ENCODE results near the gene DNER.
A peak's percentile ranks its signal among the peaks of the same experiment; 100 is the strongest.
"Not testable (repeated sequence)": the region's sequence is repeated elsewhere in the genome, so short reads cannot be mapped to it uniquely, and the experiment has no call there.

DNER gene

DNA sequence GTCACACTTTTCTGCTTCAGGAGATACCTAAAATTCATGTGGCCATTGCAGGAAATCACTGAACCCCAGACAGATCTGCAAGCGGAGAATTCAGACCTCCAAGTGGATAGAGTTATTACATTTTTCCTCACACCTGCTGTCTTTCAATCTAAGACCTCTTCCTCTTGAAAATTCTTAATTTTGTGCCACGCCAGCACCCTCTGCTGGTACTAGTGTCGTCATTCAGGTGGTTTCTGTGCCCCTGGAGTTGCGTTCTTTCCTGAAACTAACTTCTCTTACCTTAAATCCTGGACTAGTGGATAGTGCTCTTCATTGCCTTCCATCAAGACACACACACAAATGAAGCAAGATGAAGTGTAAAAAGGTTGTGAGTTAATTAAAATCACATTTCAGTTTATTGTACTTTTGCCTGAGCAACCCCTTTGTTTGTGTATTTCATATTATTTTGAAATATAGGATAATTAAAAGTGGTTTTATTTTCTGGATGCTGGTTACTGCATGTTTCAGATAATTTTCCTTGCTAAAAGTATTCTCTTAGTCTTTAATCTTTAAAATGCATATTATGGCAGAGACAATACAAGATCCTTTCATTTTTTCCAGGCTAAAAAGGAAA, 1.6 kb upstream of the DNER start:
- DNase-seq (ENCODE audit: low spot score), result peak; percentile 51

DNA sequence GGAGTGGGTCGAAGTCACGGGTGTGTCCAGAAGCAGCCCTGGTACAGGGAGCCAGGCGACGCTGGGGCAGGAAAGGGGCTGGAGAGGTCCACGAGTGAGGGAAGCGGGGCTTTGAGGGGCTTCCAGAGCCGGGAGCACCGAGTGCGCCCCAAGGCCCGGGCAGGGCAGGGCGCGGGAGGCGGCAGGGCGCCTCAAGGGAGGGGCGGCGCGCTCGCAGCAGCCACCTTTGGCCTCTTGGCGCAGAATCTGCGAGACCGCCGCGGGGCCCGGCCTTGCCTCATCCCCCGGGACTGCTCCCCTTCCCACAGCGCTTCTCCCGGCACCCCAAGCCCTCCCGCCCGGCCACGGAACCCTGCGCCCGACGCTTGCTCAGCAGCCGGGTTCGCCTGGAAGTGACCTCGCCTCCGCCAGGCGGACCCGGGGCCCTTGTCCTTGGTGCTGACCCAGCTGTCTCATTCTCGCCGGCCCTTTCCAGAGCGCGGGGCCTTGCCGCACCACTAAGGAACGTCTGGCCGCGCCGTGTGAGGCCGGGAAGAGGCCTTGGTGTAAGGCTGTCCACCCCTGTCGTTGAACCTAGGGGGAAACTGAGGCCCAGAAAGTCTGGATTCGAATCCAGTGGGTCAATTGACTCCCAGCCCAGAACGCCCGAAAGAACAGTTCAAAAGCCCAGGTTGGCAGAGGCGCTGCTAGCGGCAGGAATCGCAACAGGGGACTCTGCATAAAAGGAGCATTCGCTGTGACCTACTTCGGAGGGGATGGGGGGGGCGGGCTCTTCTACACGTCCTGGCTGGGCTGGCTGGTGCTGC, 584 bp upstream of the DNER start:
- DNase-seq (ENCODE audit: low spot score), result peak; percentile 45

DNA sequence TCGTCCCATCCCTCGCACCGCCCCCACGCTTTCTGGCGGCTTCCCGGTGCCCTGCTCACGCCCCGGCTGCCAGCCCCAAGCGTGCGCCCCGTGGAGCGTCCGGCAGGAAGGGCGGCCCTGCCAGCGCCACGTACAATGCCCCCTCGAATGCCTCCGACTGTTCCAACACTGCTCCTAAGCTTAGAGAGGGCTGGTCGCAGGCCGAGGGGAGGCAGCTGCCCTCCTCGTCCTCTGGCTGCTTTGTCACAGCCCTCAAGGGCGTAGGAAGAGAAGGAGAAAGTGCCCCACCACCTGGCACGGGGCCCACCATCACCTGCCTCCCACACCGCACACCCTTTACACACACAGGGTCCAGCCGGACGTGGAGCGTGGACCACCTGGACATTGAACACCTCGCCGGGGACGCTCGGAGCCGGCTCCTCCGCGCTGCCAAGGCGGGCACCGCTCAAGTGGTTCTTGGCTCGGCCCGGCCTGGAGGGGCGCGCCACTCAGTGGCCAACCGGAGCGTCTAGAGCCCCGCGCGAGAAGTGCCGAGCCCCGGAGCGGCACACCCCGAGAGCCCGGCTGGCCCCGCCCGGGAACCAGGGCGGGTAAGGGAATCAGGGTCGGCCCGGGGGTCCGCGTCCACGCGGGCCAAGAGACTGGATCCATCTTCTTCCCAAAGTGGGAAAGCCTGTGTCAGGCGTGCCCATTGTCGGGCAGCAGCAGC, 830 bp downstream of the DNER start:
- DNase-seq (ENCODE audit: low spot score), result peak; percentile 64

DNA sequence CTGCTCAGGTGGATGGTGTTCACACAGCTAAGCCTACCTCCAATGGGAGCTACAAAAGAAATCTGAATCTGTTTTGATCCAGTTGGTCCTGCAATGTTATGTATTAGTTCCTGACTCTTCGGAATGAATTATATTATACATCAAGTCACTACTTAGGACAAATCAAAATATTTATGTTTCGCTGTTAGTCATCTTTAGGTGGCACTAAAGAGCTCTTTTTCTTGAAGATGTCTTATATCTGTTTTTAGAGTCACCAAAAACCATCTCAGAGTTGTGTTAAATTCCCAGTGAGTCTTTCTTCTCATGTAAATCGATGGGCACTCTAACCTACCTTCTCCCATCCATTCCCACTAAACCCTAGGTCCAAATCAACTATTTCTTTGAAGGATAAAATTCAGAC, 2.2 kb downstream of the DNER start:
- DNase-seq (ENCODE audit: low spot score), result no peak

DNA sequence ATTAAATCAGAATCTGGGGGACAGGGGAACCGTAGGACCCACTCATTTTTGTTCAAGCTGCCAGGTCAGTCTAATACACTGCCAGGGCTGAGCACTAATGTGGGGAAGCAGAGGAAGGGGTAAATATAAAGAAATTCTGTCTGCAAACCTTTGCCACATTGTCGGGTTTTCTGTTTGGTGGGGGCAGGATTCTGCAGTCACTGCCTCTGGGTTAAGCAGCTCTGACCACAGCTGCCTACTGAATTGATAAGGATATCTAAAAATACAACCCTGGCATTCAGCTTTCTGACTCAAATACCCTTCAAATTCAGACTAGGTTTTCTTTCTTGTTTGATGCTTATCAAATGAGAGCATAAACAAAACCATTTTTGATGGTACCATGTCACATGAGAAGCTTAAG, 6.0 kb downstream of the DNER start:
- DNase-seq (ENCODE audit: low spot score), result no peak

DNA sequence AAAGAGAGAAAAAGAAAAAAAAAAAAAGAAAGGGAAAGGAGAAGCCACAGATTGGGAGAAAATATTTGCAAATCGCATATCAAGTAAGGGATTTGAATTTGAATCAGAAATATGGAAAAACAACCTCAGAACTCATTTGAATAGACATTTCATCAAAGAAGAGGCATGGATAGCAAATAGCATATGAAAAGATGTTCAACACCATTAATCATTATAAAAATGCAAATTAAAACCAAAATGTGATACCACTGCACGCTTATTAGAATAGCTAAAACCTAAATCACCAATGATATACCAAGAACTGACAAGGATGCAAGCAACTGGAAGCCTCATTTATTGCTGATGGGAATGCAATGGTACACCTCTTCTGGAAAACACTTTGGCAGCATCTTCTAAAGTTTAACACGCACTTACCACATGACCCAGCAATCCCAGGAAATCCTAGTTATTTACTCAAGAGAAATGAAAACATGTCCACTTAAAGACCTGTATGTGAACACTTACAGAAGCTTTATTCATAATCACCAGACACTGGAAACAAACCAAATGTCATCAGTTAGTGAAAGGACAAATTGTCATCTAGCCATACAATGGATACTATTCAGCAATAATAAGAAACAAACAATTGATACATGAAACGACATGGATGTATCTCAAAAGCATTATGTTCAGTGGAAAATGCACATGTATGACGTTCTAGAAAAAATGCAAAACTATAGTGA, 10.3 kb downstream of the DNER start:
- DNase-seq (ENCODE audit: low spot score), result no peak

DNA sequence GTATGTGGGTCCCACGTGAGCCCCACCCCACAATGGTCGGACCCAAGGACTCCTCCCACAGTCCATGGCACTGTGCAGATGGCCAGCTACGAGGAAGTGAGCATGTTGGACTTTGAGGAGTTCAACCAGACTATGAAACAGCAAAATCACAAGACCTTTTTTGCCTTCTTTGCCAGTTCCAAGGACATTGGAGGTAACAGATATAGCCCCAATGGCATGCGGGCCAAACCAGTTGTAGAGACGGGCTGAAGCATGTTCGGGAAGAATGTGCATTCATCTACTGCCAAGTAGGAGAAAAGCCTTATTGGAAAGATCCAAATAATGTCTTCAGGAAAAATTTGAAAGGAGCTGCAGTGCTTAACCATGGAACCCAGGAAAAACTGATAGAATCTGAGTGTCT, 12.6 kb downstream of the DNER start:
- DNase-seq (ENCODE audit: low spot score), result no peak

DNA sequence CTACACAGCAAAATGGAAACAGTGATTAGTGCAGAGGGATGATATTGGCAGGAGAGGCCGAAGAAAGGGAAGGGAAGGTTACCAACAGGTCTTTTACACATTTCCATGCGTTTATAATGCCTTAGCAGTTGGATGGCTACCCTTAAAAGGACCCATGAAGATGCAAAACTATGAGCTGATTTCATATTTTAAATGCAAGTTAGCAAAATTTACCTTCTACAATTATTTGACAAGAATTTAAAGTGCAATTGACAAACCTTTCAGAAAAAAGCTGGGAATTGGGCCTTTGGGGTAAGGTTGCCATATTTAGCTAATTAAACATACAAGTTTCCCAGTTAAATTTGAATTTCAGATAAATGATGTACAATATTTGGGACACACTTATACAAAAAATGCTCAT, 13.3 kb downstream of the DNER start:
- no peak for DNase-seq (ENCODE audit: low spot score)

DNA sequence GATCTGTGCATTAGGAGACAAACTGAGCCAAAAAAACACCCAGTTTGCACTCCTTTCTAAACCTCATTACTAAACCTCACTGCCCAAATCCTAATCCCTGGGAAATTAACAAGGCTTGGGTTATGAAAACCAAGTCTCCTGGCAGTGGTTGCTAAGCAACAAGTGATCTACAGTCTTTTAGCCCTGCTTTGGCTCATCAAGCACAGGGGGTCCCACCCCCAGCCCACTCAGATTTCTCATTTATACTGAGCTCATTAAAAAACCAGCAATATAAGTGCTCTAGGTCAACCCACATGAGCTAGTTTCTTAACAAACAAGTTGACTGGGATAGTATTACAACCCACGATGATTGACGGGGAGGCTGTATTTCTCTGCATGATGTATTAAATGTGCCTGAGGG, 18.4 kb downstream of the DNER start:
- no peak for DNase-seq (ENCODE audit: low spot score)

DNA sequence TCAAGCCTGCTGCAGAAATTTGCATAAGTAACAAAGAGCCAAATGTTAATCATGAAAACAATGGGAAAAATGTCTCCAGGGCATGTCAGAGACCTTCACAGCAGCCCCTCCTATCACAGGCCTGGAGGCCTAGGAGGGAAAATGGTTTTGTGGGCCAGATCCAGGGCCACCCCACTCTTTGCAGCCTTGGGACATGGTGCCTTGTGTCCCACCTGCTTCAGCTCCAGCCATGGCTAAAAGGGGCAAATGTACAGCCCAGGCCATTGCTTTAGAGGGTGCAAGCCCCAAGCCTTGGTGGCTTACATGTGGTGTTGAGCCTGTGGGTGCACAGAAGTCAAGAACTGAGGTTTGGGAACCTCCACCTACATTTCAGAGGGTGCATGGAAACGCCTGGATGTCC, 20.5 kb downstream of the DNER start:
- DNase-seq (ENCODE audit: low spot score), result not testable (repeated sequence)

DNA sequence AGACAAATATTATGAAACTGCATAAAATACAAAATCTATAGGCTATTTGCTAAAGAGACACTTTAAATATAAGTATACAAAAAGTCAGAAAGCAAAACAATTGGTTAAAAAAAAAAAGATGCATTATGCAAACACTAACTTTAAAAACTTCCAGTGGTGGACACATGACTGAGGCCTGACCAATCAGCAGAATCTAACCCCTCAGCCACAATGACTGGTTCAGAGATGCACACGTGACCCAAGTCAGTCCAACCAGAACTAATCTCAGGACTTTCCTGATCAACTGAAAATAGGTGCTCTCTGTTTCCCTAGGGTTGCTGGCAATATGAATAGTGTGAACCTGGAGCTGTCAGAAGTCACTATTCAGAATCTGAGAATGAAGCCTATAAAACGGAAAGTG, 22.7 kb downstream of the DNER start:
- no peak for DNase-seq (ENCODE audit: low spot score)

DNA sequence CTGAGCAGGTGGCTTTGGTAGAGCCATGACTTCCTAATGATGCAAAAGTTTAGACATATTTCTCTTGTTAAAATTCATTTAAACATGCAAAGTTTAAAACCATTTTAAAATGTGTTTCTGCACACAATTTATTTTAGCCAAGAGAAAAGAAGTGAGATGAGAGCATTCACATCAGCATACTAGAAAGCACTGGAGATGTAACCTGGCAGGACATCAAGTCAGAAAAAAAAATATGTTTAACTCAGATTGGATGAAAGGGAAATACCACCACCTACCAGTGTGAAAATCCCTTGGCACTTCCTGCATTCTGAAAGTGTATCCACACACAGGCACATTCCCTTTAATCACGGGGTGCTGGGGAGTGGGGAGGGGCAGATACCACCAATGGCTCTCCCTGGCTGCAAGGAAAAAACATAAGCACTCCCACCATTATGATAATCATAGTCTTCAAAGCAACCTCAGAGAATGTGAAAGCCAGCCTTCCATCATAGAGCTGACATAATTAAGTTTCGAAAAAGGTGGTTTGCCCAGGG, 25.0 kb downstream of the DNER start:
- DNase-seq (ENCODE audit: low spot score), result no peak

DNA sequence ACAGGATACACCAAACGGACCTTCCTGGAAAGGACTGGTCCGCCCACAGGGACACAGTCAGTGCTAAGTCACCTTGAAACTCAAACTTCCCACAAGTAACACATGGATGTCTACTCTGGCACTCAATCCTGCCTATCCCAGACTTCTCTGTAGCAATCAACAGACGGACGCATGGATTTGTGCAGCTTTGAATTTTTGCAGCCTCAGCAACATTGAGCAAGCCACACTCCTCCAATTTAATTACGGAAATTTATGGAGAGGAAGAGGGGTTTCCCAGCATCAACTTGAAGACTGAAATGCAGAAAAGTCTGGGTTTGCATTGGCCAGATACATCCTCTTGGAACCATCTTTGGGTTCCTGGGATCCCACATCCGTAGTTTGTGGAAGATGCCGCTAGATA, 26.2 kb downstream of the DNER start:
- no peak for DNase-seq (ENCODE audit: low spot score)

DNA sequence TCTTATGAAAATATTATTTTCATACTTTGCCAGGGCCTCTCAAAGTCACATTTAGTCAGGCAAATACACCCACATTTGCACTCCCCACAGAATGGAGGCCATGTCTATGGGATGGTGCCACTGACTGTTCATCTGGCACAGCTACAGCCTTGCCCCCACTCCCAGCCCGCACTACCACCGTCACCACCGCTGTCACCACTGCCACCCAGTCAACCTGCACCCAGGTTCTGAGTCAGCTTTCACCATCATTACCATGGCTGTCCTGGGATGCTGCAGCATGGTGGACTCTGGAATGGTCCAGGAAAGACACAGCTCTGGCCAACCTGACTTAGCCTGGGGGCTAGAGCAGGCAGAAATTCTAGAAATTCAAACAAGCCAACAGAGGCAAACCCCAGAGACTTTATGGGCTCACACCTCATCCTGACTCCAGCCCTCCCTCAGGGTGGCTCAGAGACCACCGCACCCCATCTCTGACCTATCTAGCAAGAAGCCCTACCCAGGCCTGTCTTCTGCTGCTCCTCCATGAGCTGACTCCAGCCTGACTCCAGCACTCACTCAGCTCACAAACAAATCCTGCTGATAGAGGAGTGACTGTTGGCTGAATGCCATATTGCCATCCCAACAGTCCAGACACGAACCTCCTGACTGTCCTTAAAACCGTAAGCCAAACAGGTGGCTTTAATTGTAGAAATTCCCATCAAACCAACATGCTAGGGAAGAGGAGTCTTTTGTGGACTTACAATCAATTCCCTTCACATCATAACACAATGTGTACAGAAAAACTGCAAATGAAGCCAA, 28.0 kb downstream of the DNER start:
- no peak for DNase-seq (ENCODE audit: low spot score)

DNA sequence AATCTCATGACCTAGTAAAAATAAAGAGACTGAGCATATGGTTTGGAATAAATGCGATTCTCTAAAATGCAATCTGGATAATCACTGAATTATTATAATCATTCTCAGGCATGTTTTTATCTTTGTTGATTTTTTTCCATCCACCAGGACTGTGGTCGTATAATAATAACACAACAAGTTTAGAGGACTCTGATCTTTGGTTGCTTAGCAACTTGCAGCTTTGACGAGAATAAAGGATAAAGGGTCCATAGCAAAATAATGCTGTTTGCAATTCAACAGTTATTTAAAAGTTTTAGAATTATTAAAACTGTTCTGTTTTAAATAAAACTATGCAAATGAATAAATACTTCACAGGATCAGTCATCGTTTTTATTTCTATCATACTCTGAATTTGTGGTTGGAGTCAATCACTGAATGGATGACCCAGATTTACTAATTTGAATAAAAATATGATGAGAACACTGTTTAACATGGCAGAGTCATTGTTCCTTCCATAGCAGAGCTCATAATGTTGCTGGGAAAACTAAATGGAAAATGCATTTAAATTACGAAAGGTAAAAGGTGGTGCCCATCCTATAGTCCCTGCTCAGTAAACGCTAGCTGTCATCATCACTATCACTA, 29.3 kb downstream of the DNER start:
- no peak for DNase-seq (ENCODE audit: low spot score)

DNA sequence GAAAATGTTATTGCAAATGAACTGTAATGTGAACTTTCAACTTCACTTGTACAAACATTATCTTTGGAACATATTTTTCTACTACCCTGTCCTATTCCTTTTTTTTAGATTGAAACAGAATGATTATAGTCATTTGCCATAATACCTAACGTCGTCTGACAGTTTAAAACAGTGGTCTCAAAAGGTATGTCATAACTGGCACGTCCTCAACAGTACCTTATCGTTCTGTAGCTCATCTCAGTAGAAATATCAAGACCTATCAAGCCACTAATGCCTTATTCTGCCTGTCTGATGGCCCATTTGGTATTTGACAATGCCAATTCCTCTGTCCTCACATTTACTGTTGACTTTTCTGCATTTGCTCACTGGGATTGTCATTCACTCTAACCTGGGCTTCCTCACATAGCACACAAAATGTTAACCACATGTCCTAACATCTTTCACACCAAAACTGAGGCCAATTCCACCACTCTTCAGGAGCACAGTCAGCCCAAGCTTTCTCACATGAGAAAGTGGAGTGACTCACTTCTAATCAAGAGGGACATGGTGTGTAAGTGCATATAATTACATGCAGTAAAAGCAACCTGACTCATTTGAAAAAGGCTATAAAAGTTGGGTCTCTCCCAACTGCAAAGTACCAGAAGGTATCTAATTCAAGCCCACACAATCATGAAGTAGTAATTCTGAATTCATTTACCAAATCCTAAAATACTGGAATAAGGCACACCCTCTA, 34.8 kb downstream of the DNER start:
- no peak for DNase-seq (ENCODE audit: low spot score)

DNA sequence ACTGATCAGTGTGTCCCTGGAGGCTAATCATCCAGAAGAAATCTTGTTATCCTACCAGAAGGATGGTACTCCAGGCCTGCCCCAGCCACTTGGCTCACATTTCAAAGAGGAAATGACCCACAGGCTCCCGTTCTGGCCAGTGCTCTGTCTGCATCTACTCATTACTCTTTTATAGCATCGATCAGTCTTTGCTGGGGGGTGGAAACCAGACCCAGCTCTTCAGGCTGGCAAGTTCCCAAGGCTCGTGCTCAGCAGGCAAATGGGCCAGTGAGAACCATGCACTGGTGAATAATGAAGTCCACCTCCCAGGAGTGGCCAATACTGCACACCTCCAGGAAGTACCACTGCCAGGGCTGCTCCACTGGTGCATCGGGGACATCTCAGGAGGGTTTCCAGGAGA, 38.8 kb downstream of the DNER start:
- DNase-seq (ENCODE audit: low spot score), result no peak

DNA sequence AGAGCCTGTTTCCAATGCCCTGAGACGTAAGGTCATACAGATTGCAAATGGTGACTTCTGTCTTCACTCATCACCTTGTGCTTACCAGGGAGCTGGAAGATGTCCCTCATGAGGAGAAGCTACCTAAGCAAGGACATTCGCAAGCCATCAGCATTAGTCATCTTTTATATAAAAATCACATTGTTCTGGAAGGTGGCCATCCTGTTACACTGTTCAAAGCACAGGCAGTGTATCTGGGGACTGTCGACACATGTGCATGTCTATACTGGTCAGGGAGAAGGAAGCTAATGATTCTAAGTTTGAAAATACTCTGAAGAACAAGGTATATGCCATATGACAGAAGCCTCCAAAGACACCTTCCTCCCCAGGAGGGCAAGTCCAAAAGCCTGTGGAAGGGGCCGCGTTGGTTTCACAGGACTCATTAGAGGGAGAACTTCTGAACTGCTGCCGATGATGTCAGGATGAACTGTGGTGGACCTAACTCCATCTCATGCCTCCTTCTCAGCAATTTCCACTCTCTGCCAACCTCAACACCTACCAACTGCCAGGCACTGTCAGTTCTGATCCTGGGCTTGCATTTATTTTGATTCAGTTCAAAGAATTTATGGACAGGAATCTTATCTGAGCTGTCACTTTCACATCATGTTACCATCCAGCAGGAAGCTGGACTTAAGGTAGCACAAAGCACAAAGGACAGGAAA, 39.4 kb downstream of the DNER start:
- DNase-seq (ENCODE audit: low spot score), result no peak

DNA sequence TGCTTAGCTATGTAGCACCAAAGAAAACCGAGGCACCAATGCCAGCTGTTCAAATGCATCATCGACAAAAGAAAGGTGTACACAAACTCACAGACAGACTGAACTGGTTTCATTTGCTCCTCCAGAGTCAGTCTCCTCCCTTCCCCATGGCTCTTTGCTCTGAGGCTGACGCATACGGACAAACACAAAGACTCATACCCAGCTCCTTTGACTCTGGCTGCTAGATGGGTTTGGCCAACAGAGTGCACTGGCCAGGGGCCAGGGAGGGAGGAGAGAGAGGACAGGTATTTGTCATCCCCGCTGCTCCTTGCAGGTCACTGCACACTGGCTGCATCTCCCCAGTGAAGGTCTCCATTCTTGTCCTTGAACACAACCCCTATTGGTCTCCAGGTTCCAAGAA, 40.7 kb downstream of the DNER start:
- DNase-seq (ENCODE audit: low spot score), result no peak

DNA sequence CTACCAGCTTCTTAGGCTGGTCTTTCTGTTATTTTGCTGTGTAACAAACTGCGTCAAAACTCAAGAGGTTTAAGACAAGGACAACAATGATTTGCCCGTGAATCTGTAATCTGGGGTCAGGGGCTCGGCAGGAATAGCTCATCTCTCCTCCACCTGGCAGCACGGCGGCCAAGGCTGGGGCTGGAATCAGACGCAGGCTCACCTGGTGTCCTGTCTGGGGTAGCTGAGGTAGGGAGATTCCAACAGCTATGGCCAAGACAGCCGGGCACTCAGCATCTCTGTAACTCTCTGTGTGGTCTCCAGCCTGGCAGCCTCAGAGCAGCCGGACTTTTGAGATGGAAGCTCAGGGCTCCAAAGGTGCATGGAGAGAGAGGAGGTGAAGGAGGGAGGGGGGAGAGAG, 42.3 kb downstream of the DNER start:
- DNase-seq (ENCODE audit: low spot score), result no peak

Data from D341Med (cell line).